GM23338 (cell line): ENCODE data around the gene MCEE.

Experiments used
- EZH2 ChIP-seq: fragments of 200-600 bp; sonication (generic); IDR thresholded peaks from one replicate; pipeline ENCODE4 v1.8.0; 2017; ENCODE audit warnings: antibody characterized with exemption, mild to moderate bottlenecking, low read depth; ENCODE audit not compliant: unreplicated experiment
- JUNB ChIP-seq: IDR thresholded peaks from one replicate; pipeline ENCODE4 v1.6.1; 2016; ENCODE audit warnings: antibody characterized with exemption; ENCODE audit not compliant: unreplicated experiment
- POLR2AphosphoS5 ChIP-seq: IDR thresholded peaks from 2 replicates; pipeline ENCODE4 v1.6.1; 2016; ENCODE audit warnings: antibody characterized with exemption, low read depth
- REST ChIP-seq: IDR thresholded peaks from one replicate; pipeline ENCODE4 v1.6.1; 2018; ENCODE audit warnings: antibody characterized with exemption; ENCODE audit not compliant: unreplicated experiment
- ZNF114 ChIP-seq: fragments of 250-450 bp; sonication (Bioruptor Pico); IDR thresholded peaks from 2 replicates; pipeline ENCODE4 v1.5.0; 2020; ENCODE audit warnings: mild to moderate bottlenecking, moderate library complexity
- ZNF331 ChIP-seq: fragments of 250-450 bp; sonication (Bioruptor Pico); IDR thresholded peaks from 2 replicates; pipeline ENCODE4 v1.5.0; 2020; ENCODE audit warnings: low read depth, mild to moderate bottlenecking, moderate library complexity
- TF ChIP-seq, protein P1 (sequence below), 2 experiments: fragments of 200-600 bp in 1 of 2; sonication (generic) in 1 of 2; conservative IDR thresholded peaks; 2 replicates each; pipeline versions ENCODE4 v1.5.1 to v1.6.1; 2016 to 2017; ENCODE audit warnings: antibody characterized with exemption in 2 of 2, low read depth in 2 of 2, mild to moderate bottlenecking in 2 of 2, moderate library complexity in 1 of 2

DNA sequence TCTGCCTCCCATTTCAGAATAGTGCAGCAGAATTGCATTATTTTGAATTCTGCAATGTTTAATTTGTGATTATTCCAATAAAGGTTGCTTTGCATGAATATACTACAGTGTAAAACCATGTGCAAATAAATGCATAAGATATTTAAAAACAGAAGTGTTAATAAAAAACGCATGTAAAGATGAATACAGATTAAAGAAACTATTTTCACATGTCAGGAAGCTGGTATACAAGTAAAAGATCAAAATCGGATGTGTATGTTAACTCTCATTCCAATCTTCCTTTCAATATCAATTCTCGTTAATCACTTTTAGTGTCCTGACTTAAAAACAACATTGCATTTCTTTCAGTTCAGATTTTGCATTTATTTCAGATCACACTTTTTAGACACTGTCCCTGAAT lies 3.1 kb downstream of the MCEE start:
- TF ChIP-seq, protein P1, sequence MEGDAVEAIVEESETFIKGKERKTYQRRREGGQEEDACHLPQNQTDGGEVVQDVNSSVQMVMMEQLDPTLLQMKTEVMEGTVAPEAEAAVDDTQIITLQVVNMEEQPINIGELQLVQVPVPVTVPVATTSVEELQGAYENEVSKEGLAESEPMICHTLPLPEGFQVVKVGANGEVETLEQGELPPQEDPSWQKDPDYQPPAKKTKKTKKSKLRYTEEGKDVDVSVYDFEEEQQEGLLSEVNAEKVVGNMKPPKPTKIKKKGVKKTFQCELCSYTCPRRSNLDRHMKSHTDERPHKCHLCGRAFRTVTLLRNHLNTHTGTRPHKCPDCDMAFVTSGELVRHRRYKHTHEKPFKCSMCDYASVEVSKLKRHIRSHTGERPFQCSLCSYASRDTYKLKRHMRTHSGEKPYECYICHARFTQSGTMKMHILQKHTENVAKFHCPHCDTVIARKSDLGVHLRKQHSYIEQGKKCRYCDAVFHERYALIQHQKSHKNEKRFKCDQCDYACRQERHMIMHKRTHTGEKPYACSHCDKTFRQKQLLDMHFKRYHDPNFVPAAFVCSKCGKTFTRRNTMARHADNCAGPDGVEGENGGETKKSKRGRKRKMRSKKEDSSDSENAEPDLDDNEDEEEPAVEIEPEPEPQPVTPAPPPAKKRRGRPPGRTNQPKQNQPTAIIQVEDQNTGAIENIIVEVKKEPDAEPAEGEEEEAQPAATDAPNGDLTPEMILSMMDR (conservative IDR thresholded peaks at IDR 0.05; ENCODE audit: low read depth in 2 of 2): no peak
- TF ChIP-seq EZH2 (no peak), POLR2AphosphoS5 (no peak), REST (no peak), ZNF331 (no peak), JUNB (no peak), ZNF114 (CRISPR knock-in tag) (no peak)
